Activated naive CD4-positive, alpha-beta T cell treated with anti-CD3 and anti-CD28 coated beads, Interleukin-2, amount 10 ng/mL, durations not matched to agents 7 days and 5 days (primary cell): ENCODE measurements around the gene GSTCD.

Source experiments
- CTCF ChIA-PET: fragments of 350-600 bp; sonication (Branson Sonifier 250); formaldehyde crosslinking; loops from one replicate; lab custom pipeline; 2021; ENCODE audit warnings: antibody characterized with exemption; lab: Charles Lee
- DNase-seq: peaks from one replicate; pipeline ENCODE4 v3.0.0-alpha.2; 2020
- H3K27ac Mint-ChIP-seq: one replicate; pipeline ENCODE4 v1.8.0; 2021; ENCODE audit warnings: mild to moderate bottlenecking, moderate library complexity, mixed read lengths
- H3K27me3 Mint-ChIP-seq: one replicate; pipeline ENCODE4 v1.8.0; 2021; ENCODE audit warnings: mild to moderate bottlenecking, mixed read lengths
- H3K36me3 Mint-ChIP-seq: one replicate; pipeline ENCODE4 v1.8.0; 2021; ENCODE audit warnings: mixed read lengths
- H3K4me1 Mint-ChIP-seq: one replicate; pipeline ENCODE4 v1.8.0; 2021; ENCODE audit warnings: mixed read lengths
- H3K4me3 Mint-ChIP-seq: one replicate; pipeline ENCODE4 v1.8.0; 2021; ENCODE audit warnings: mild to moderate bottlenecking, moderate library complexity, mixed read lengths
- H3K9me3 Mint-ChIP-seq: one replicate; pipeline ENCODE4 v1.8.0; 2021; ENCODE audit warnings: mixed read lengths

Gene GSTCD

GRCh38 chr4:105805501-105806120 is 97.0 kb downstream of the GSTCD start:
- Mint-ChIP-seq H3K27me3 (no peaks in the 10 kb centered on the region), H3K4me1 (peaks cover 5% of the 10 kb centered on the region), H3K36me3 (no peaks in the 10 kb centered on the region), H3K27ac (no peak overlapping the region), H3K4me3 (no peak overlapping the region), H3K9me3 (no peaks in the 10 kb centered on the region)
- CTCF ChIA-PET: interaction anchor here (1.0 kb wide), 1 partner anchor 284 kb away, joined by 3 read pairs; no protein-coding TSS in a partner anchor
- DNase-seq: no peak

- CTCF ChIA-PET: no interaction called here
- Mint-ChIP-seq H3K27ac (no peak overlapping the region), H3K36me3 (no peaks in the 10 kb centered on the region), H3K9me3 (no peaks in the 10 kb centered on the region), H3K27me3 (no peaks in the 10 kb centered on the region), H3K4me3 (no peak overlapping the region), H3K4me1 (peaks cover 5% of the 10 kb centered on the region)
- DNase-seq: no peak
Measured at GRCh38 chr4:105807496-105807895, 98.9 kb downstream of the GSTCD start.

DNA sequence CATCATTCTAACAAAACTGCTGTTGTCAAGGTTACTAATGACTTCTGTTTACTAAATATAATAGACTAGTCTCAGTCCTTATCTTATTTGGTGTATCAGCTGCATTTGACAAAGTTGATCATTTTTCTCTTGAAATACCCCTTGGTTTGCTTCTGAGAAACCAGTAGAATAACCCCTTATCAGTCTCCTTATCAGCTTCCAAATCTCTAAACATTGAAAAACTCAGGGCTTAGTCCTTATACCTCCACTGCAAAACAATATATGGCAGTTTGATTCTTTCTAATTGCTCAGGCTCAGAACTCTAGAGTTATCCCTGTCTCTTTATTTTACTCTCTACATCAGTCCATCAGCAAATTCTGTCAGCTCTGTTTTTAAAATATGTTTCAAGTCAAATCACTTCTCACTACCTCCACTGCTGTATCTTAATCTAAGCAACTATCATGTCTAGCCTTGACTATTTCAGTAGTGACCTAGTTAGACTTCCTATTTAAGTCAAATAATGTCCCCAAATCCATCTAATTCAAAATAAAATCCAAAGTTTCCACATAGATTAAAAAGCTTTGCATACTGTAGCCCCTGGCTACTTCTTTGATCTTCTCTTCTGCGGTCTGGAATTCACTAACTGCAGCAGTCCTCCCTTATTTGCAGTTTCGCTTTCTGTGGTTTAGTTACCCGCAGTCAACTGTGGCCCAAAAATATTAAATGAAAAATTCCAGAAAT is 99.6 kb downstream of the GSTCD start:
- Mint-ChIP-seq H3K4me3 (no peak overlapping the region), H3K27me3 (no peaks in the 10 kb centered on the region), H3K36me3 (no peaks in the 10 kb centered on the region), H3K4me1 (peaks cover 5% of the 10 kb centered on the region), H3K27ac (no peak overlapping the region), H3K9me3 (no peaks in the 10 kb centered on the region)
- no peak for DNase-seq
- CTCF ChIA-PET: interaction anchor here (1.2 kb wide), 1 partner anchor 9 kb away, joined by 3 read pairs; no protein-coding TSS in a partner anchor

- CTCF ChIA-PET: interaction anchor here (1.2 kb wide), 1 partner anchor 9 kb away, joined by 3 read pairs; no protein-coding TSS in a partner anchor
- no peak overlapping the region for H3K4me3 Mint-ChIP-seq
Measured at GRCh38 chr4:105808750-105809041, 100.1 kb downstream of the GSTCD start.

GRCh38 chr4:105815701-105816100 is 107.1 kb downstream of the GSTCD start:
- DNase-seq: no peak
- no peak overlapping the region for H3K4me3 Mint-ChIP-seq
- no peaks in the 10 kb centered on the region for H3K9me3 Mint-ChIP-seq
- no peaks in the 10 kb centered on the region for H3K4me1 Mint-ChIP-seq
- no peaks in the 10 kb centered on the region for H3K27me3 Mint-ChIP-seq
- H3K36me3 Mint-ChIP-seq: no peaks in the 10 kb centered on the region
- no peak overlapping the region for H3K27ac Mint-ChIP-seq
- CTCF ChIA-PET: no interaction called here

More at GRCh38 chr4:105808750-105809041, 100.1 kb downstream of the GSTCD start:
- no peak for DNase-seq
- Mint-ChIP-seq H3K9me3 (no peaks in the 10 kb centered on the region), H3K27me3 (no peaks in the 10 kb centered on the region), H3K36me3 (no peaks in the 10 kb centered on the region), H3K4me1 (peaks cover 5% of the 10 kb centered on the region), H3K27ac (no peak overlapping the region)

GRCh38 chr4:105822061-105822460 is 113.5 kb downstream of the GSTCD start:
- Mint-ChIP-seq H3K4me1 (no peaks in the 10 kb centered on the region), H3K27me3 (no peaks in the 10 kb centered on the region), H3K36me3 (no peaks in the 10 kb centered on the region), H3K4me3 (no peak overlapping the region), H3K27ac (no peak overlapping the region), H3K9me3 (no peaks in the 10 kb centered on the region)
- DNase-seq: no peak
- CTCF ChIA-PET: no interaction called here

- H3K36me3 Mint-ChIP-seq: no peaks in the 10 kb centered on the region
- no peak for DNase-seq
- no peak overlapping the region for H3K4me3 Mint-ChIP-seq
- CTCF ChIA-PET: no interaction called here
- no peaks in the 10 kb centered on the region for H3K27me3 Mint-ChIP-seq
- H3K4me1 Mint-ChIP-seq: no peaks in the 10 kb centered on the region
- no peaks in the 10 kb centered on the region for H3K9me3 Mint-ChIP-seq
- H3K27ac Mint-ChIP-seq: no peak overlapping the region
Measured at GRCh38 chr4:105828074-105828473, 119.5 kb downstream of the GSTCD start.

DNA sequence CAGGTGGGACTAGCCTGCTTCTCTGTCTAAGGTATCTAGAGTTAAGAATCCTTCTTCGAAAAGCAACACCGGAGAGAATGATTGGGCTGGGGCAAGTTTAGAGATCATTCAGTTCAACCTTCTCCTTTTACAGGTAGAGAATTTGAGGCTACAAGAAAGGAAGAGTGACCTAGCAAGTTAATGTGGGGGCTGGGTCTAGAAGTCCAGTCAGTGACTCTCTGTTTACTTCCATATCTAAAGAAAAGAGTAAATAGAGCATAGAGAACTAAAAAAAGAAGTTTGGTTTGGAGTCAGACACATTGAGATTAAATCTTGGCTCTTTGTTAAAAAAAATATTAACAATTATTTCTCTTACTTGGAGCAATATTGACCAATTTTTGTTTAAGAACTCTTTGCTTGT is 122.6 kb downstream of the GSTCD start:
- peaks cover 2% of the 10 kb centered on the region for H3K36me3 Mint-ChIP-seq

GRCh38 chr4:105835177-105835576 is 126.6 kb downstream of the GSTCD start:
- Mint-ChIP-seq H3K36me3 (peaks cover 2% of the 10 kb centered on the region), H3K27ac (no peak overlapping the region), H3K9me3 (no peaks in the 10 kb centered on the region), H3K4me1 (no peaks in the 10 kb centered on the region), H3K27me3 (no peaks in the 10 kb centered on the region), H3K4me3 (no peak overlapping the region)
- CTCF ChIA-PET: no interaction called here
- no peak for DNase-seq

More for the DNA sequence above, 122.6 kb downstream of the GSTCD start:
- Mint-ChIP-seq H3K9me3 (no peaks in the 10 kb centered on the region), H3K27me3 (no peaks in the 10 kb centered on the region), H3K4me3 (no peak overlapping the region), H3K4me1 (no peaks in the 10 kb centered on the region), H3K27ac (no peak overlapping the region)
- CTCF ChIA-PET: no interaction called here
- DNase-seq: no peak

DNA sequence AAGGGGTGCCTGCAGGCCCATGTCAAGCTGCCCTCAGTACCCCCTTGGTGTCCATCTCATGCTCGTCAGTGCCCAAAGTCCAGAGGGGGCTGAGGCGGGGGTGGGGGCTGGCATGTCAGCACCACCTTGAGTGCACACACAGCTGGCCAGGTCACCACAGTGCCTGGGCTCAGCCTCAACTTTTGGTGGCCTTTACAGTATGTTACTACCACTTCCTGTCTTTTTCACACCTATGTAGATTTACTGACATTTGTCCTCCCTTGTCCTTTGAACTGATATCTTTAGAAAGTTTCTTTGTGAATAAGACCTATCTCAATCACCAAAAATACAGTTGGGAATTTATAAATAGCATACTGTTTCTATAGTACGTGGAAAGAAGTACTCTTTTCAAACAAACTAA is 128.0 kb downstream of the GSTCD start:
- CTCF ChIA-PET: no interaction called here
- H3K36me3 Mint-ChIP-seq: peaks cover 2% of the 10 kb centered on the region
- H3K27me3 Mint-ChIP-seq: no peaks in the 10 kb centered on the region
- no peaks in the 10 kb centered on the region for H3K9me3 Mint-ChIP-seq
- no peak for DNase-seq
- no peaks in the 10 kb centered on the region for H3K4me1 Mint-ChIP-seq
- no peak overlapping the region for H3K4me3 Mint-ChIP-seq
- no peak overlapping the region for H3K27ac Mint-ChIP-seq

- CTCF ChIA-PET: no interaction called here
Measured at GRCh38 chr4:105837037-105837436, 128.5 kb downstream of the GSTCD start.

DNA sequence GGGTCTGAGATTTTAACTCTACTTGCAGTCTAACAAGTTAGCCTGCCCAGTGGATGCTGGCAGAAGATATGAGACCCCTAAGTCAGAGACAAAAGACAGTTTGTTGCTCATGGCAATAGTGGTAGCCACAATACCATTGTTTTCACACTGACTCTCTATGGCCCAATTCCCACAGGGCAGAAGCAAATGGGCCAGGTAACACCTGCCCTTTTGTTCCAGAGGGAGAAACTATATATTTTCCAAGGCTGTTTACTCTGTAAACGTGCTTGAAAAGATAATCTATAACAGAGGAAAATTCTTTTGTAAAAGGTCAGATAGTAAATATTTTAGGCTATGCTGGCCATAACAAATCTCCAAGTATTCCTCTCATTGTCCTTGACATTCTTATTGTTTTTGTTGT is 129.5 kb downstream of the GSTCD start:
- Mint-ChIP-seq H3K27me3 (no peaks in the 10 kb centered on the region), H3K27ac (no peak overlapping the region), H3K36me3 (peaks cover 2% of the 10 kb centered on the region), H3K4me1 (no peaks in the 10 kb centered on the region), H3K4me3 (no peak overlapping the region), H3K9me3 (no peaks in the 10 kb centered on the region)
- CTCF ChIA-PET: no interaction called here
- DNase-seq: no peak

More at GRCh38 chr4:105837037-105837436, 128.5 kb downstream of the GSTCD start:
- no peaks in the 10 kb centered on the region for H3K4me1 Mint-ChIP-seq
- H3K4me3 Mint-ChIP-seq: no peak overlapping the region
- DNase-seq: no peak
- H3K9me3 Mint-ChIP-seq: no peaks in the 10 kb centered on the region
- no peak overlapping the region for H3K27ac Mint-ChIP-seq
- no peaks in the 10 kb centered on the region for H3K27me3 Mint-ChIP-seq
- peaks cover 2% of the 10 kb centered on the region for H3K36me3 Mint-ChIP-seq

GRCh38 chr4:105840426-105841174 is 132.0 kb downstream of the GSTCD start:
- H3K4me3 Mint-ChIP-seq: no peak overlapping the region
- H3K27me3 Mint-ChIP-seq: no peaks in the 10 kb centered on the region
- no peak for DNase-seq
- H3K9me3 Mint-ChIP-seq: no peaks in the 10 kb centered on the region
- H3K4me1 Mint-ChIP-seq: no peaks in the 10 kb centered on the region
- H3K27ac Mint-ChIP-seq: no peak overlapping the region
- no peaks in the 10 kb centered on the region for H3K36me3 Mint-ChIP-seq
- CTCF ChIA-PET: no interaction called here

- Mint-ChIP-seq H3K27me3 (no peaks in the 10 kb centered on the region), H3K27ac (no peak overlapping the region), H3K36me3 (no peaks in the 10 kb centered on the region), H3K4me3 (no peak overlapping the region), H3K4me1 (no peaks in the 10 kb centered on the region), H3K9me3 (no peaks in the 10 kb centered on the region)
- no peak for DNase-seq
- CTCF ChIA-PET: no interaction called here
Measured at GRCh38 chr4:105843941-105844340, 135.4 kb downstream of the GSTCD start.
